Tibial nerve (tissue), 4 donors: ENCODE data around the gene RAP1GAP2.

Source experiments
- EP300 ChIP-seq, 2 donors: sonication (generic); formaldehyde crosslinking; IDR thresholded peaks; one replicate each; pipeline ENCODE4 v1.6.1; 2017; ENCODE audit warnings: antibody characterized with exemption in 2 of 2, mild to moderate bottlenecking in 1 of 2
- POLR2A ChIP-seq, 2 donors: fragments of 450-650 bp; IDR thresholded peaks; one replicate each; pipeline ENCODE4 v1.6.1; 2017; ENCODE audit warnings: antibody characterized with exemption in 2 of 2, mild to moderate bottlenecking in 2 of 2, moderate library complexity in 2 of 2
- TF ChIP-seq, protein P1 (sequence below), 5 experiments: fragments of 200-600 bp in 3 of 5; fragments of 450-650 bp in 2 of 5; sonication (generic) in 3 of 5; IDR thresholded peaks; one replicate each; pipeline ENCODE4 v1.5.1; 2016 to 2019; ENCODE audit warnings: antibody characterized with exemption in 5 of 5, mild to moderate bottlenecking in 3 of 5, moderate library complexity in 2 of 5

GRCh38 chr17:2971851-2972250 is 175.6 kb downstream of the RAP1GAP2 start:
- TF ChIP-seq, protein P1, sequence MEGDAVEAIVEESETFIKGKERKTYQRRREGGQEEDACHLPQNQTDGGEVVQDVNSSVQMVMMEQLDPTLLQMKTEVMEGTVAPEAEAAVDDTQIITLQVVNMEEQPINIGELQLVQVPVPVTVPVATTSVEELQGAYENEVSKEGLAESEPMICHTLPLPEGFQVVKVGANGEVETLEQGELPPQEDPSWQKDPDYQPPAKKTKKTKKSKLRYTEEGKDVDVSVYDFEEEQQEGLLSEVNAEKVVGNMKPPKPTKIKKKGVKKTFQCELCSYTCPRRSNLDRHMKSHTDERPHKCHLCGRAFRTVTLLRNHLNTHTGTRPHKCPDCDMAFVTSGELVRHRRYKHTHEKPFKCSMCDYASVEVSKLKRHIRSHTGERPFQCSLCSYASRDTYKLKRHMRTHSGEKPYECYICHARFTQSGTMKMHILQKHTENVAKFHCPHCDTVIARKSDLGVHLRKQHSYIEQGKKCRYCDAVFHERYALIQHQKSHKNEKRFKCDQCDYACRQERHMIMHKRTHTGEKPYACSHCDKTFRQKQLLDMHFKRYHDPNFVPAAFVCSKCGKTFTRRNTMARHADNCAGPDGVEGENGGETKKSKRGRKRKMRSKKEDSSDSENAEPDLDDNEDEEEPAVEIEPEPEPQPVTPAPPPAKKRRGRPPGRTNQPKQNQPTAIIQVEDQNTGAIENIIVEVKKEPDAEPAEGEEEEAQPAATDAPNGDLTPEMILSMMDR (IDR thresholded peaks at IDR 0.05) = no peak
- TF ChIP-seq POLR2A (IDR thresholded peaks at IDR 0.05) (no peak), EP300 (IDR thresholded peaks at IDR 0.05) (no peak)
